ENCODE measurements around the gene MGAT1.
"Not testable (repeated sequence)": the region's sequence is repeated elsewhere in the genome, so short reads cannot be mapped to it uniquely, and the experiment has no call there.

DNA sequence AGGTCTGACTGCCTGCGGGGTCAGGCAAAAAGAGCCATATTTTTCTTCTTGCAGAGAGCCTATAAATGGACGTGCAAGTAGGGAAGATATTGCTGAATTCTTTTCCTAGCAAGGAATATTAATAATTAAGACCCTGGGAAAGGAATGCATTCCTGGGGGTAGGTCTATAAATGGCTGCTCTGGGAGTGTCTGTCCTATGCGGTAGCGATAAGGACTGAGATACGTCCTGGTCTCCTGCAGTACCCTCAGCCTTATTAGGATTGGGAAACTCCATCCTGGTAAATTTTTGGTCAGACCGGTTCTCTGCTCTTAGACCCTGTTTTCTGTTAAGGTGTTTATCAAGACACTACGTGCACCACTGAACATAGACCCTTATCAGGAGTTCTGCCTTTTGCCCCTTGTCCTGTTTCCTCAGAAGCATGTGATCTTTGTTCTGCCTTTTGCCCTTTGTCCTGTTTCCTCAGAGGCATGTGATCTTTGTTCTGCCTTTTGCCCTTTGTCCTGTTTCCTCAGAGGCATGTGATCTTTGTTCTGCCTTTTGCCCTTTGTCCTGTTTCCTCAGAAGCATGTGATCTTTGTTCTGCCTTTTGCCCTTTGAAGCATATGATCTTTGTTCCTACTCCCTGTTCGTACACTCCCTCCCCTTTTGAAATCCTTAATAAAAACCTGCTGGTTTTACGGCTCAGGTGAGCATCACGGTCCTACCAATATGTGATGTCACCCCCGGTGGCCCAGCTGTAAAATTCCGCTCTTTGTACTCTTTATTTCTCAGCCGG, 26.3 kb upstream of the MGAT1 start:
- not testable (repeated sequence) for TF ChIP-seq SPI1 (IDR thresholded peaks at IDR 0.05; ENCODE audit: low read depth, low read length); POLR2A (IDR thresholded peaks at IDR 0.05; ENCODE audit: low read depth, low read length); POLR2AphosphoS5 (IDR thresholded peaks at IDR 0.05; ENCODE audit: low read depth, low read length); PAX5 (IDR thresholded peaks at IDR 0.05; ENCODE audit: insufficient read depth, low read length, severe bottlenecking)
